CD4-positive, CD25-positive, alpha-beta regulatory T cell (primary cell): Measurements from ENCODE around the gene VAV1. TPM values are rescaled to one million over a fixed set of nuclear protein-coding genes. Genes with fewer than 3 reads are reported as not detected.

Experiments
- ATAC-seq, 2 donors: fragments of 150-1000 bp; cut with Tn5 transposase; one replicate each; pipeline ENCODE4 v1.10.0; 2021; ENCODE audit warnings: low read depth in 2 of 2, moderate number of reproducible peaks in 2 of 2, moderate library complexity in 1 of 2
- DNase-seq, 3 donors: peaks; one replicate each; pipeline versions ENCODE4 v3.0.0 to v3.0.0-alpha.2; 2012 to 2022; ENCODE audit warnings: mixed read lengths in 1 of 3
- H3K27ac ChIP-seq: one replicate; pipeline ENCODE4 v1.7.0; 2013; ENCODE audit warnings: mild to moderate bottlenecking, low read length; ENCODE audit not compliant: insufficient read depth, poor library complexity, severe bottlenecking
- H3K27me3 ChIP-seq: one replicate; pipeline ENCODE4 v1.7.0; 2013; ENCODE audit warnings: low read length; ENCODE audit not compliant: control insufficient read depth, insufficient read depth
- H3K36me3 ChIP-seq: one replicate; pipeline ENCODE4 v1.7.0; 2013; ENCODE audit warnings: mild to moderate bottlenecking, low read length, moderate library complexity; ENCODE audit not compliant: control insufficient read depth, insufficient read depth
- H3K4me1 ChIP-seq: 2 replicates; pipeline ENCODE4 v1.7.0; 2013; ENCODE audit warnings: mild to moderate bottlenecking, low read length; ENCODE audit not compliant: insufficient read depth, control insufficient read depth, poor library complexity, severe bottlenecking
- H3K4me3 ChIP-seq: one replicate; pipeline ENCODE4 v1.7.0; 2013; ENCODE audit warnings: low read depth, mild to moderate bottlenecking, low read length, moderate library complexity
- H3K9me3 ChIP-seq, 2 experiments: 1 replicate in 1 of 2; 2 replicates in 1 of 2; pipeline ENCODE4 v1.7.0; 2013; ENCODE audit warnings: low read length in 2 of 2, mild to moderate bottlenecking in 1 of 2, moderate library complexity in 1 of 2; ENCODE audit not compliant: control insufficient read depth in 2 of 2
- H3K27ac Mint-ChIP-seq, 3 donors: one replicate each; pipeline ENCODE4 v1.8.0; 2020 to 2022; ENCODE audit warnings: mild to moderate bottlenecking in 3 of 3, mixed read lengths in 3 of 3, moderate library complexity in 2 of 3
- H3K27me3 Mint-ChIP-seq: one replicate; pipeline ENCODE4 v1.8.0; 2022; ENCODE audit warnings: mild to moderate bottlenecking, mixed read lengths
- H3K36me3 Mint-ChIP-seq: one replicate; pipeline ENCODE4 v1.8.0; 2020; ENCODE audit warnings: mixed read lengths
- H3K4me1 Mint-ChIP-seq, 4 donors: one replicate each; pipeline ENCODE4 v1.8.0; 2020 to 2022; ENCODE audit warnings: mixed read lengths in 4 of 4, mild to moderate bottlenecking in 1 of 4
- H3K4me3 Mint-ChIP-seq, 4 donors: one replicate each; pipeline ENCODE4 v1.8.0; 2020 to 2022; ENCODE audit warnings: mild to moderate bottlenecking in 4 of 4, mixed read lengths in 4 of 4, moderate library complexity in 3 of 4
- H3K9me3 Mint-ChIP-seq, 7 donors: one replicate each; pipeline ENCODE4 v1.8.0; 2020 to 2022; ENCODE audit warnings: mixed read lengths in 7 of 7, mild to moderate bottlenecking in 3 of 7, moderate library complexity in 2 of 7
- polyA plus RNA-seq, 4 donors: library from polyadenylated mRNA; unstranded; fragments of 300-500 nt; fragmentation: Illumina TruSeq; gene quantifications; one replicate each; pipeline ENCODE4 v1.2.3, GENCODE V29; 2021
- total RNA-seq: library from RNA; stranded (reverse); gene quantifications from one replicate; pipeline ENCODE4 v1.2.3, GENCODE V29; 2022

The VAV1 gene
- total and polyA plus RNA-seq, 5 donors from 2014 or later: 14.8 to 117 (median 22.7) TPM

- peaks cover 45% of the 10 kb centered on the region for H3K4me1 ChIP-seq
- H3K27ac Mint-ChIP-seq: peak overlapping the region; percentile 90 to 100 (median 97)
- peaks cover 0 to 5% (median 0%) of the 10 kb centered on the region in 7 donors for H3K9me3 Mint-ChIP-seq
- H3K27me3 ChIP-seq: no peaks in the 10 kb centered on the region
- ATAC-seq (no peak), DNase-seq (peak in 1 of 3 donors; percentile 16)
- H3K27ac ChIP-seq: peak overlapping the region; percentile 84
- peak overlapping the region; percentile 90 to 93 (median 92) for H3K4me3 Mint-ChIP-seq
- H3K36me3 Mint-ChIP-seq: peaks cover 10% of the 10 kb centered on the region
- H3K4me3 ChIP-seq: peak overlapping the region; percentile 82
- H3K9me3 ChIP-seq: no peaks in the 10 kb centered on the region
- H3K27me3 Mint-ChIP-seq: no peaks in the 10 kb centered on the region
- peaks cover 4% of the 10 kb centered on the region for H3K36me3 ChIP-seq
- H3K4me1 Mint-ChIP-seq: peaks cover 22 to 74% (median 47%) of the 10 kb centered on the region in 4 donors
Measured at GRCh38 chr19:6800991-6801484, 28.5 kb downstream of the VAV1 start.

- Histone ChIP-seq H3K4me3 (peak overlapping the region; percentile 82), H3K27ac (peak overlapping the region; percentile 84), H3K9me3 (no peaks in the 10 kb centered on the region), H3K36me3 (peaks cover 4% of the 10 kb centered on the region), H3K27me3 (no peaks in the 10 kb centered on the region), H3K4me1 (peaks cover 44% of the 10 kb centered on the region)
- Mint-ChIP-seq H3K4me1 (peaks cover 20 to 73% (median 46%) of the 10 kb centered on the region in 4 donors), H3K9me3 (peaks cover 0 to 4% (median 0%) of the 10 kb centered on the region in 7 donors), H3K4me3 (peak overlapping the region; percentile 90 to 93 (median 92)), H3K36me3 (peaks cover 8% of the 10 kb centered on the region), H3K27me3 (no peaks in the 10 kb centered on the region), H3K27ac (peak overlapping the region; percentile 90 to 100 (median 97))
- DNase-seq (peak; percentile 61 to 93 (median 79)), ATAC-seq (peak; percentile 72 to 81)
Measured at GRCh38 chr19:6801485-6802086, 29.1 kb downstream of the VAV1 start.

- ATAC-seq: peak; percentile 35 to 46
- peaks cover 42% of the 10 kb centered on the region for H3K4me1 ChIP-seq
Measured at GRCh38 chr19:6802336-6803035, 30.0 kb downstream of the VAV1 start.

GRCh38 chr19:6803036-6803404 lies 30.5 kb downstream of the VAV1 start:
- Histone ChIP-seq H3K27me3 (no peaks in the 10 kb centered on the region), H3K4me1 (peaks cover 42% of the 10 kb centered on the region), H3K36me3 (peaks cover 4% of the 10 kb centered on the region), H3K27ac (peak overlapping the region; percentile 84), H3K9me3 (no peaks in the 10 kb centered on the region), H3K4me3 (peak overlapping the region; percentile 30)
- H3K4me1 Mint-ChIP-seq: peaks cover 24 to 69% (median 45%) of the 10 kb centered on the region in 4 donors
- peak overlapping the region in 3 of 4 donors; percentile 40 to 92 (median 84) for H3K4me3 Mint-ChIP-seq
- H3K27ac Mint-ChIP-seq: peak overlapping the region; percentile 90 to 93 (median 92)
- peaks cover 9% of the 10 kb centered on the region for H3K36me3 Mint-ChIP-seq
- no peak for ATAC-seq
- no peaks in the 10 kb centered on the region for H3K27me3 Mint-ChIP-seq
- DNase-seq: no peak
- peaks cover 0 to 2% (median 0%) of the 10 kb centered on the region in 7 donors for H3K9me3 Mint-ChIP-seq

More at GRCh38 chr19:6802336-6803035, 30.0 kb downstream of the VAV1 start:
- H3K9me3 ChIP-seq: no peaks in the 10 kb centered on the region
- peaks cover 0 to 2% (median 0%) of the 10 kb centered on the region in 7 donors for H3K9me3 Mint-ChIP-seq
- H3K27me3 Mint-ChIP-seq: no peaks in the 10 kb centered on the region
- peak overlapping the region; percentile 30 for H3K4me3 ChIP-seq
- peaks cover 24 to 71% (median 45%) of the 10 kb centered on the region in 4 donors for H3K4me1 Mint-ChIP-seq
- no peaks in the 10 kb centered on the region for H3K27me3 ChIP-seq
- H3K36me3 ChIP-seq: peaks cover 4% of the 10 kb centered on the region
- peak; percentile 18 to 65 (median 50) for DNase-seq
- peak overlapping the region; percentile 62 to 92 (median 88) for H3K4me3 Mint-ChIP-seq
- peak overlapping the region; percentile 84 for H3K27ac ChIP-seq
- H3K27ac Mint-ChIP-seq: peak overlapping the region; percentile 90 to 93 (median 92)
- H3K36me3 Mint-ChIP-seq: peaks cover 9% of the 10 kb centered on the region

GRCh38 chr19:6806488-6806887 lies 34.0 kb downstream of the VAV1 start:
- ATAC-seq: no peak
- H3K36me3 ChIP-seq: peaks cover 11% of the 10 kb centered on the region
- Mint-ChIP-seq H3K27ac (no peak overlapping the region), H3K4me1 (peaks cover 21 to 64% (median 44%) of the 10 kb centered on the region in 4 donors), H3K4me3 (peak overlapping the region in 1 of 4 donors; percentile 16), H3K9me3 (no peaks in the 10 kb centered on the region), H3K27me3 (no peaks in the 10 kb centered on the region), H3K36me3 (peaks cover 19% of the 10 kb centered on the region)
- no peak for DNase-seq
- no peaks in the 10 kb centered on the region for H3K9me3 ChIP-seq
- H3K27me3 ChIP-seq: no peaks in the 10 kb centered on the region
- H3K4me3 ChIP-seq: no peak overlapping the region
- H3K4me1 ChIP-seq: peaks cover 18% of the 10 kb centered on the region
- no peak overlapping the region for H3K27ac ChIP-seq

- Mint-ChIP-seq H3K4me3 (peak overlapping the region in 2 of 4 donors; percentile 16), H3K36me3 (peaks cover 26% of the 10 kb centered on the region), H3K27ac (peak overlapping the region in 2 of 3 donors; percentile 9 to 74), H3K27me3 (no peaks in the 10 kb centered on the region), H3K4me1 (peaks cover 25 to 64% (median 46%) of the 10 kb centered on the region in 4 donors), H3K9me3 (peaks cover 0 to 4% (median 0%) of the 10 kb centered on the region in 7 donors)
- Histone ChIP-seq H3K4me3 (no peak overlapping the region), H3K27ac (no peak overlapping the region), H3K4me1 (peaks cover 17% of the 10 kb centered on the region), H3K27me3 (no peaks in the 10 kb centered on the region), H3K36me3 (peaks cover 16% of the 10 kb centered on the region), H3K9me3 (no peaks in the 10 kb centered on the region)
- ATAC-seq: no peak
- DNase-seq: no peak
Measured at GRCh38 chr19:6807291-6807690, 34.8 kb downstream of the VAV1 start.

GRCh38 chr19:6808494-6808893 lies 36.0 kb downstream of the VAV1 start:
- peaks cover 16% of the 10 kb centered on the region for H3K36me3 ChIP-seq
- Mint-ChIP-seq H3K9me3 (peaks cover 0 to 4% (median 0%) of the 10 kb centered on the region in 7 donors), H3K27ac (peak overlapping the region; percentile 56 to 70 (median 63)), H3K4me1 (peaks cover 29 to 66% (median 48%) of the 10 kb centered on the region in 4 donors), H3K27me3 (no peaks in the 10 kb centered on the region), H3K4me3 (no peak overlapping the region), H3K36me3 (peaks cover 30% of the 10 kb centered on the region)
- no peak for ATAC-seq
- no peaks in the 10 kb centered on the region for H3K9me3 ChIP-seq
- H3K27ac ChIP-seq: peak overlapping the region; percentile 20
- H3K4me3 ChIP-seq: no peak overlapping the region
- peaks cover 19% of the 10 kb centered on the region for H3K4me1 ChIP-seq
- no peak for DNase-seq
- H3K27me3 ChIP-seq: no peaks in the 10 kb centered on the region
